Left lung (tissue), 10 donors: ENCODE results near the gene TTC16. TPM values are rescaled to one million over a fixed set of nuclear protein-coding genes. Genes with fewer than 3 reads are reported as not detected.

Experiments used
- ATAC-seq: fragments of 200-7000 bp; cut with Tn5 transposase; one replicate; pipeline ENCODE4 v1.9.1; 2020; ENCODE audit warnings: moderate library complexity
- DNase-seq, 4 donors: peaks; one replicate each; pipeline ENCODE4 v3.0.0-alpha.2; 2013 to 2020
- H3K27ac ChIP-seq, 2 donors: fragments of 200-600 bp; sonication (generic) in 1 of 2; one replicate each; pipeline versions ENCODE4 v1.5.0 to v1.8.0; 2020 to 2021
- H3K27me3 ChIP-seq, 2 donors: fragments of 200-600 bp; sonication (generic) in 1 of 2; one replicate each; pipeline versions ENCODE4 v1.5.0 to v1.8.0; 2020 to 2021
- H3K36me3 ChIP-seq, 2 donors: fragments of 200-600 bp; sonication (generic) in 1 of 2; one replicate each; pipeline versions ENCODE4 v1.5.0 to v1.8.0; 2020 to 2021
- H3K4me1 ChIP-seq, 2 donors: fragments of 200-600 bp; one replicate each; pipeline ENCODE4 v1.8.0; 2021
- H3K4me3 ChIP-seq, 2 donors: fragments of 200-600 bp; sonication (generic) in 1 of 2; one replicate each; pipeline versions ENCODE4 v1.5.0 to v1.8.0; 2020 to 2021; ENCODE audit warnings: mild to moderate bottlenecking in 1 of 2
- H3K9me3 ChIP-seq, 2 donors: fragments of 200-600 bp; sonication (generic) in 1 of 2; one replicate each; pipeline versions ENCODE4 v1.5.0 to v1.8.0; 2020 to 2021
- CTCF ChIP-seq, 2 donors: fragments of 200-600 bp; sonication (generic) in 1 of 2; IDR thresholded peaks; one replicate each; pipeline versions ENCODE4 v1.5.0 to v1.8.0; 2021; ENCODE audit warnings: antibody characterized with exemption in 2 of 2
- intact Hi-C, 2 donors: fragments of 100-400 bp; cut with DNase I; formaldehyde crosslinking; loops; one replicate each; pipeline versions ENCODE4 v1.11.2 to v1.14.2; 2022
- polyA plus RNA-seq, 6 donors: library from polyadenylated mRNA; unstranded; fragments of 120-200 nt; gene quantifications; one replicate each; pipeline ENCODE4 v1.2.1, GENCODE V29; 2013; ENCODE audit not compliant: insufficient read length in 6 of 6
- total RNA-seq, 2 donors: library from RNA; stranded (reverse); fragmentation: NEBNext Ultra II Directional; extraction: Animal tissue kit (Norgen Biotek cat#: 25700); gene quantifications; one replicate each; pipeline ENCODE4 v1.2.1, GENCODE V29; 2021
- donor health status: DM: no; HTN: yes; CAD: no.
- donor health status: DM: no; HTN: no; CAD: no.

The TTC16 gene
- total and polyA plus RNA-seq, 8 donors: 0.15 to 1.4 (median 0.78) TPM

DNA sequence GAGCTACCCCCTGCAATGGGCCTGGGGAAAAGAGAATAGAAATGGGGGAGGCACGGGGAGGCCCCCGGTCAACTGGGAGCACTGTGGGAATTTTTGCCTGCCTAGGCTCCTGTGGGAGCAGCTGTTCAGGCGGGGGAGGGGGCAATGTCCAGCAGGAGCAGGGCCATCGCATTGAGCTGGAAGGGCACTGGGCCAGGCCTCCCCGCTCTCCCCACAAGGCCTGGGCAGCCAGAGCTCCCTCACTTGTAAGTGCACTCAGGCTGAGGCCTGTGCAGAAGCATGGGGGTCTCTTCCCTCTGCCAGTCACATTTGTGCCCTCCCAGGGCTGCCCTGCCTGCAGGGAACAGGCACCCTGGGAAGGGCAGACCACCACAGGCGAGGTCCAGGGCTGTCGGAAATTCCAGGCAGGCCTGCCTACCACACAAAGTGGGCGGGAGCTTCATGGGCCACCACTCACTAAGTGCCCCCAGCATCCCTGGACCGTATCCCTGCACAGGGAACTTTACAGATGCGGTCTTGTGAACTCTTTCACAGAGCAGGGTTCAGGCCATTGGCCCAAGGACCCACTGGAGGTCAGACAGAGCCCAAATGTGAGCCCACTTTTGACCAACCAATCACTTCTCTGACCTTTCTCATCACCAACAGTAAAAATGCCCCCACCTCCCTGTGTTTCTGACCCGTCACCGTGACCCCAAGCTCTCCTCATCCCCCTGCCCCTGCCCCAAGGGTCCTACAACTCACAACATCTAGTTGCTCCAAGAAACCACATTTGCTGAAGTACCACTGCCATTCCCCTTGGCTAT, 10.1 kb upstream of the TTC16 start:
- no peak for ATAC-seq
- no peaks in the 10 kb centered on the region for H3K27me3 ChIP-seq
- intact Hi-C loops: no loop called here

GRCh38 chr9:127706836-127707241, 9.0 kb upstream of the TTC16 start, which contains the start of gene CFAP157:
Gene CFAP157 (plus strand): TSS chr9:127706988. CDS start chr9:127707032, 44 bp downstream.
- intact Hi-C loops: no loop called here
- Histone ChIP-seq H3K4me3 (no peak within 1 kb of the TSS), H3K27me3 (no peaks in the 10 kb centered on the region), H3K27ac (no peak within 1 kb of the TSS), H3K36me3 (no peaks in the 10 kb centered on the region), H3K9me3 (no peaks in the 10 kb centered on the region), H3K4me1 (no peaks in the 10 kb centered on the region)
- ATAC-seq (peak; percentile 72), DNase-seq (no peak)
- no peak for TF ChIP-seq CTCF (IDR thresholded peaks at IDR 0.05)

More for the DNA sequence above, 10.1 kb upstream of the TTC16 start:
- Histone ChIP-seq H3K36me3 (no peaks in the 10 kb centered on the region), H3K4me3 (no peak overlapping the region), H3K9me3 (no peaks in the 10 kb centered on the region), H3K4me1 (no peaks in the 10 kb centered on the region), H3K27ac (no peak overlapping the region)
- DNase-seq: no peak
- no peak for TF ChIP-seq CTCF (IDR thresholded peaks at IDR 0.05)

DNA sequence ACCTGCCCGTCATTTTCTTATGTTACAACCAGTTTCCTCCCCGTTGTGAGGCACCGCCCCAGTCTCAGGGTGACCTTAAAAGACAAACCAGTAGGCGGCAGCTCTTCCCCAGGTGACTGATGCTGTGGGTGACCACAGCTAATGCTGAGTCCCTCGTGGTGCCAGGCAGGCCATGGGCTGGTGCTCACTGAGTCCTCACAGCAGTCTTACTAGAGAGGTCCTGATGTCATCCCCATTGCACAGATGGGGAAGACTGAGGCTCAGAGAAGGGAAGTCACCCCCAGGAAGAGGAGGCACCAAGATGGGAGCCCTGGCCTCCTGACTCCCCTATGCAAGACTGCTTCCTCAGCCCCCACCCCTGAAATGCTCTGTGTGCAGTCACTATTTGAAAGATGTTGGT, 8.1 kb upstream of the TTC16 start:
- intact Hi-C loops: no loop called here
- no peak overlapping the region for H3K4me3 ChIP-seq
- ATAC-seq: no peak

DNA sequence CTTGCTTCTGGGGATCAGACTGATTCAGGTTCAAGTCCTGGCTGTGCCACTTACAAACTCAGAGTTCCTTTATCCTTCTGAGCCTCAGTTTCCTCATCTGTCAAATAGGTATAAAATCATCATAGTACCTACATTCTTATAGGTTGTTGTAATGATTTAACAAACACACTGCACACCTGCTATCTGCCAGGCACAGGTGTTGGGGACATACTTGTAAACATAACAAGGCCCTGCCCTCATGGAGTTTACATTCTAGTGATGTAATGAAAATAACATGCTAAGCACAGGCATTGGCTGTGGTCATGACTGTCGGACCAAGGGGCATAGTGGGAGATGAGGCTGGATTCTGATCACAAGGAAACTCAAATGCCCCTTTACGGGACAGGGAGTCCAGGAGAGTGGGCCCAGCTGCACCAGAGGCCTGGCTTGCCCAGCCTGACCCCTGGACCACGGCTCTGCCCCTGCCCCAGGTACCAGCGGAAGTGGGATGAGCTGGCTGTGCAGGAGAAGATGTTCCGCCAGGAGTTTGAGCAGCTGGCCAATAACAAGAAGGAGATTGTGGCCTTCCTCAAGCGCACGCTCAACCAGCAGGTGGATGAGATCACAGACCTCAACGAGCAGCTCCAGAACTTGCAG, 6.8 kb upstream of the TTC16 start:
- DNase-seq (no peak), ATAC-seq (no peak)
- intact Hi-C loops: no loop called here
- H3K4me1 ChIP-seq: peaks cover 0 to 4% of the 10 kb centered on the region in 2 donors
- no peak overlapping the region for H3K4me3 ChIP-seq
- TF ChIP-seq CTCF (IDR thresholded peaks at IDR 0.05): no peak
- no peak overlapping the region for H3K27ac ChIP-seq
- no peaks in the 10 kb centered on the region for H3K36me3 ChIP-seq
- H3K27me3 ChIP-seq: no peaks in the 10 kb centered on the region
- no peaks in the 10 kb centered on the region for H3K9me3 ChIP-seq

More for the DNA sequence above, 8.1 kb upstream of the TTC16 start:
- no peaks in the 10 kb centered on the region for H3K27me3 ChIP-seq
- DNase-seq: no peak
- TF ChIP-seq CTCF (IDR thresholded peaks at IDR 0.05): no peak
- H3K9me3 ChIP-seq: no peaks in the 10 kb centered on the region
- no peak overlapping the region for H3K27ac ChIP-seq
- no peaks in the 10 kb centered on the region for H3K4me1 ChIP-seq
- H3K36me3 ChIP-seq: no peaks in the 10 kb centered on the region

- no peak overlapping the region for H3K4me3 ChIP-seq
- no peaks in the 10 kb centered on the region for H3K9me3 ChIP-seq
- H3K36me3 ChIP-seq: no peaks in the 10 kb centered on the region
- peaks cover 0 to 12% of the 10 kb centered on the region in 2 donors for H3K4me1 ChIP-seq
- ATAC-seq: no peak
- TF ChIP-seq CTCF (IDR thresholded peaks at IDR 0.05): no peak
- intact Hi-C loops: no loop called here
- H3K27me3 ChIP-seq: no peaks in the 10 kb centered on the region
- no peak overlapping the region for H3K27ac ChIP-seq
- no peak for DNase-seq
Measured at GRCh38 chr9:127710204-127710783, 5.6 kb upstream of the TTC16 start.
